NB4 (cell line): ENCODE data around the gene JAKMIP3.

Experiments
- DNase-seq: peaks from one replicate; pipeline ENCODE4 v3.0.0; 2010; ENCODE audit warnings: low read depth
- H3K4me3 ChIP-seq: one replicate; pipeline ENCODE4 v1.5.1; 2011; ENCODE audit warnings: mild to moderate bottlenecking, low read depth, low read length, moderate library complexity
- MYC ChIP-seq: IDR thresholded peaks from 2 replicates; pipeline ENCODE4 v1.6.1; 2011; ENCODE audit warnings: low read depth, low read length
- POLR2A ChIP-seq: IDR thresholded peaks from 2 replicates; pipeline ENCODE4 v1.6.1; 2011; ENCODE audit warnings: mild to moderate bottlenecking; ENCODE audit not compliant: insufficient read length; ENCODE audit errors: extremely low read depth
- TF ChIP-seq, protein P1 (sequence below): IDR thresholded peaks from 2 replicates; pipeline ENCODE4 v1.6.1; 2011; ENCODE audit warnings: low read depth, low read length
- TF ChIP-seq, protein P2 (sequence below): IDR thresholded peaks from one replicate; pipeline ENCODE4 v1.5.1; 2012; ENCODE audit warnings: low read depth, low read length

Gene JAKMIP3

DNA sequence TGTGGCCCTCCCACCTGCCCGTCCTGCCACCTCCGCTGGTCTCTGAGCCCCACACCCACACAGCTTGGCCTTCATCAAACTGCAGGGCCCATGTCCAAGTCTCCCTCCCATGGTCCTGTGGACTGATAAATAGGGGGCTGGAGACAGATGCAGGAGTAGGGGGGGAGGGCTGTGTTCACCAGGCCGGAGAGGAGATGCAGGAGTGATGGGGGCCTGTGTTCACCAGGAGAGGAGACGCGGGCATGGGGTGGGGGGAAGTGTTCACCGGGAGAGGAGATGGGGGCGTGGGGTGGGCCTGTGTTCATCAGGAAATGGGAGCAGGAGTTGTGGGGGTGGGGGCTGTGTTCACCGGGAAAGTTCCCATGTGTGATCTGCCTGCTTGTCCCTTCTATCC, 37.0 kb downstream of the JAKMIP3 start:
- TF ChIP-seq, protein P1, sequence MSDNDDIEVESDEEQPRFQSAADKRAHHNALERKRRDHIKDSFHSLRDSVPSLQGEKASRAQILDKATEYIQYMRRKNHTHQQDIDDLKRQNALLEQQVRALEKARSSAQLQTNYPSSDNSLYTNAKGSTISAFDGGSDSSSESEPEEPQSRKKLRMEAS, result no peak
- no peak overlapping the region for H3K4me3 ChIP-seq
- no peak for DNase-seq

DNA sequence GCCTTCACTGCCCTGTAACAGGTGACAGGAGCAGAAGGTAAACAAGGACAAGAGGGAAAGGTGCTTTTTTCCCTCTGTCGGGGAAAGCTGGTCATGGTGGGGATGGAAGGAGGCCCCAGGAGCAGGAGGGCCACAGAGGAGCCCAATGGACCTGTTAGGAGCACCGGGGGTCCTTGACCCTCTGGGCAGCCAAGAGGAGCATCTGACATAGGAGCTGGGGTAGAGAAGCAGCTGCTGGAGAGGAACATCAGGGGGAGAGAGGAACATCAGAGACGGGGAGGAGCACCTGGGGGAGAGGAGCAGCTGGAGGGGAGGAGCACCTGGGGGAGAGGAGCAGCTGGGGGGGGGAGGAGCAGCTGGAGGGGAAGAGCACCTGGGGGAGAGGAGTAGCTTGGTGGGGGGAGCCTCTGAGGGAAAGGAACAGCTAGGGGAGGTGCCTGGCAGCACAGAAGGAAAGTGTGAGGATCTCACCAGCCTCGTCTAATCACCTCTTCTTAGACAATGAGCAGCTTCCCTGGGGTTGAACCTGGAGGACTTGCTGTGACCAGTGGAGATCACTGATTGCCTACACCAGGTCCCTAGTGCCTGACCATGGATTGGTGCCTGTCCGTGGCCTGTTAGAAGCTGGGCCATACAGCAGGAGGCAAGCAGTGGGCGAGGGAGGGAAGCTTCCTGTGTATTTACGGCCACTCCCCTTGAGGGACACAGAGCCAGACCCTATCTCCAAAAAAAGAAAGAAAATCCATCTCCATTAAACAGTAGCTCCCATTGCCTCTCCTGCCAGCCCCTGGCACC, 37.6 kb downstream of the JAKMIP3 start:
- DNase-seq, result no peak
- TF ChIP-seq, protein P1, result no peak
- TF ChIP-seq POLR2A (no peak), MYC (no peak)
- TF ChIP-seq, protein P2, sequence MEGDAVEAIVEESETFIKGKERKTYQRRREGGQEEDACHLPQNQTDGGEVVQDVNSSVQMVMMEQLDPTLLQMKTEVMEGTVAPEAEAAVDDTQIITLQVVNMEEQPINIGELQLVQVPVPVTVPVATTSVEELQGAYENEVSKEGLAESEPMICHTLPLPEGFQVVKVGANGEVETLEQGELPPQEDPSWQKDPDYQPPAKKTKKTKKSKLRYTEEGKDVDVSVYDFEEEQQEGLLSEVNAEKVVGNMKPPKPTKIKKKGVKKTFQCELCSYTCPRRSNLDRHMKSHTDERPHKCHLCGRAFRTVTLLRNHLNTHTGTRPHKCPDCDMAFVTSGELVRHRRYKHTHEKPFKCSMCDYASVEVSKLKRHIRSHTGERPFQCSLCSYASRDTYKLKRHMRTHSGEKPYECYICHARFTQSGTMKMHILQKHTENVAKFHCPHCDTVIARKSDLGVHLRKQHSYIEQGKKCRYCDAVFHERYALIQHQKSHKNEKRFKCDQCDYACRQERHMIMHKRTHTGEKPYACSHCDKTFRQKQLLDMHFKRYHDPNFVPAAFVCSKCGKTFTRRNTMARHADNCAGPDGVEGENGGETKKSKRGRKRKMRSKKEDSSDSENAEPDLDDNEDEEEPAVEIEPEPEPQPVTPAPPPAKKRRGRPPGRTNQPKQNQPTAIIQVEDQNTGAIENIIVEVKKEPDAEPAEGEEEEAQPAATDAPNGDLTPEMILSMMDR, result no peak
- no peak overlapping the region for H3K4me3 ChIP-seq

DNA sequence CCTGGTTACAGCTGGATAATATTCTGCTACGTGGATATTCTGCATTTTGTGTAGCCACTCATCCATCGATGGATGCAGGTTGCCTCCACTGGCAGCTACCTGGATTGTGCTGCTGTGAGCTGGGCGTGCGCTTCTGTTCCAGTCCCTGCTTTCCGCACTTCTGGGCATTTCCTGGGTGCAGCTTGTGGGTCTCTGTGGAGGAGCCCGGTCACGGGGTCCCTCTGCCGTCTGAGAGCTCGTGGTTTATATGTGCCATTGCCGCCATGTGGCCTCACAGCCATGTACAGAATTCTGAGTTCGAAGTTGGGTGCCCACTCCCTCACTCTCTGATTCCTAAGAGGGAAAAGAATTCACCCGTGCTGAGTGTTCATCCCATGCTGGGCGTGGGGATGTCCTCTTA, 38.3 kb downstream of the JAKMIP3 start:
- TF ChIP-seq POLR2A (no peak), MYC (no peak)
- TF ChIP-seq, protein P2, result no peak
- TF ChIP-seq, protein P1, result no peak
- DNase-seq, result no peak

DNA sequence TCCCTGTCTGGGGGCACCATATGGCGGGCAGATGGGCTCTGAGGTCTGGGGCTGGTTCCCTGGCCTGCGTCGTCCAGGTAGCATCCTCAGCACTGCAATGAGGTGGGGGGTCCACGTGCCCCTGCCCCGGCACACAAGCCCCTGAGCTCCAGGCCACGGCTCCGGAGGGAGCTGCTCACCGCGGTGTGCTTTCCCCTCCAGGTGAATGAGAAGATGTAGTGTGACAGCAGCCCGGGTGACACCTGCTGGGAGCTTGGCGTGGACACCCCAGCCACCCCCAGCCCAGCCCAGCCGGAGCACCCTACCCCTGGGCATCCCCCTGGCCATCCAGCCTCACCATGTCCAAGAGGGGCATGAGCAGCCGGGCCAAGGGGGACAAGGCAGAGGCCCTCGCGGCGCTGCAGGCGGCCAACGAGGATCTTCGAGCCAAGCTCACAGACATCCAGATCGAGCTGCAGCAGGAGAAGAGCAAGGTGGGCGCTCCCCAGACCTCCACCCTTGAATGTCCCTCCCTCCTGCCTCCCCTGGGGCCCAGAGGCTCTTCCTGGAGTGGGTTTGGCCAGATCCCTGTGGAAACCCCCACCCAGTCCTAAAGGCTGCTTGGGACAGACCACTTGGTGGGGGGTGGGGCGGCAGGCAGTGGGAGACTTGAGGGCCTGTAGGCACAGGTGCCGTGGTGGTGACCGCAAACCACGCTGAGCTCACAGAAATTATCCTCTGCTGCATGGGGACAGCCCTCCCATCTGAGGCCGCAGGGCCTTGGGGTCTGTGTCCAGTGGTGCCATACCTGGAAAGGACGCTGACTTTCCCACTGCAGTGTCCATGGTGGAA, 38.9 kb downstream of the JAKMIP3 start:
- DNase-seq, result no peak
- H3K4me3 ChIP-seq, result no peak overlapping the region
- TF ChIP-seq, protein P2, result no peak
- TF ChIP-seq POLR2A, result no peak
- TF ChIP-seq, protein P1, result no peak
- TF ChIP-seq MYC, result no peak

More for the DNA sequence above, 38.3 kb downstream of the JAKMIP3 start:
- H3K4me3 ChIP-seq, result no peak overlapping the region

DNA sequence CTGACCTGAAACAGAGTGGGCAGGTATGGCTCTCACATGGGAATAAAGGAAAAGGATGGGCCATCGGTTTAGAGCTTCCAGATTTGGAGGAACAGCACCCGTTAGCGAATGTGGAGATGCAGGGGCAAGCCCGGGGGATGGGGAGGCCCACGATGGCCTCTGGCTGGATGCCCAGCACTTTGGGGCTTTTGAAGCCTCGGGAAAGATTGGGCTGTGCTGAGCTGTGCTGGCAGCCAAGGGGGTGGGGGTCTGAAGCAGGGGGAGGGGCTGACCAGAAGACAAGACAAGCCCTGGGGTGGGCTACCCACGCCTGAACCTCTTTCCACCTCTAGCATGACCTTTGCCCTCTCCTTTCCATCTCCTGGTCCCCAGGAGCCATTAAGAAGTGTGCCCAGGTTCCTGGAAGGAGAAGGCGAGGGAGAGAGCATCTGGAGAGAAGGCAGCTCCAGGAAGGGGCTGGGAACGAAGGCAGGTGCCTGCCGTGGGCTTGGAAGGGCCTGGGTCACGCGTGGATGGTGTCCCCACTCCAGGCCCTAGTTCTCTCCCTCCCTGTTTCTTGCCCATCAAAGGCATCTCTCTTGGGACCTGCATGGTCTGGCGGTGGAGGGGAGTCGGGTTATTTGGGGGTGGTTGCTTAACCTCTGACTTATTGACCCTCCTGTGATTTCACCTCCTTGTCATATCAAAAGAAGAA, 39.7 kb downstream of the JAKMIP3 start:
- DNase-seq, result no peak
- no peak overlapping the region for H3K4me3 ChIP-seq
- TF ChIP-seq POLR2A (no peak), MYC (no peak)
- TF ChIP-seq, protein P2, result no peak
- TF ChIP-seq, protein P1, result no peak
